Heart left ventricle (tissue), 16 donors: ENCODE results near the gene RBM20. TPM values are rescaled to one million over a fixed set of nuclear protein-coding genes. Genes with fewer than 3 reads are reported as not detected.
A peak's percentile ranks its signal among the peaks of the same experiment; 100 is the strongest.
"Not testable (repeated sequence)": the region's sequence is repeated elsewhere in the genome, so short reads cannot be mapped to it uniquely, and the experiment has no call there.

Experiments
- ATAC-seq, 4 donors: fragments of 200-7000 bp; cut with Tn5 transposase; one replicate each; pipeline ENCODE4 v1.9.1; 2020 to 2022; ENCODE audit warnings: moderate library complexity in 4 of 4, mild to moderate bottlenecking in 3 of 4, moderate number of reproducible peaks in 1 of 4
- DNase-seq, 5 donors: peaks; one replicate each; pipeline ENCODE4 v3.0.0-alpha.2; 2020
- H3K27ac ChIP-seq, 12 donors: fragments of 200-600 bp; sonication (generic) in 4 of 12; one replicate each; pipeline versions ENCODE4 v1.5.0 to v1.8.0; 2016 to 2022; ENCODE audit warnings: mild to moderate bottlenecking in 2 of 12
- H3K27me3 ChIP-seq, 9 donors: fragments of 200-600 bp; sonication (generic) in 2 of 9; one replicate each; pipeline versions ENCODE4 v1.5.1 to v1.8.0; 2016 to 2022; ENCODE audit warnings: mild to moderate bottlenecking in 3 of 9
- H3K36me3 ChIP-seq, 9 donors: fragments of 200-600 bp; sonication (generic) in 2 of 9; one replicate each; pipeline versions ENCODE4 v1.5.0 to v1.8.0; 2018 to 2022; ENCODE audit warnings: mild to moderate bottlenecking in 2 of 9
- H3K4me1 ChIP-seq, 12 donors: fragments of 200-600 bp; sonication (generic) in 4 of 12; one replicate each; pipeline versions ENCODE4 v1.5.0 to v1.8.0; 2016 to 2022; ENCODE audit warnings: mild to moderate bottlenecking in 3 of 12
- H3K4me3 ChIP-seq, 12 donors: fragments of 200-600 bp; sonication (generic) in 4 of 12; one replicate each; pipeline versions ENCODE4 v1.5.0 to v1.8.0; 2017 to 2022; ENCODE audit warnings: mild to moderate bottlenecking in 9 of 12, moderate library complexity in 4 of 12
- H3K9me3 ChIP-seq, 12 donors: fragments of 200-600 bp; sonication (generic) in 4 of 12; one replicate each; pipeline versions ENCODE4 v1.5.0 to v1.8.0; 2016 to 2022; ENCODE audit warnings: mild to moderate bottlenecking in 1 of 12
- POLR2A ChIP-seq, 2 donors: fragments of 450-650 bp; IDR thresholded peaks; one replicate each; pipeline ENCODE4 v1.6.1; 2017; ENCODE audit warnings: antibody characterized with exemption in 2 of 2, mild to moderate bottlenecking in 2 of 2, moderate library complexity in 2 of 2
- WGBS, 4 donors: extraction: QIAGEN DNeasy Blood & Tissue Kit in 2 of 4; methylation state at CpG; one replicate each; pipeline versions ENCODE4 v1.1.5 to v1.1.7; 2013 to 2018; 5-methylcytosine and 5-hydroxymethylcytosine counted together
- intact Hi-C, 10 donors: fragments of 100-400 bp; cut with DNase I; formaldehyde crosslinking; loops; one replicate each; pipeline versions ENCODE4 v1.11.1 to v1.14.2; 2022
- polyA plus RNA-seq, 2 donors: library from polyadenylated mRNA; stranded (reverse); fragments of 200-250 nt; gene quantifications; one replicate each; pipeline ENCODE4 v1.2.3, GENCODE V29; 2013
- total RNA-seq, 9 donors: library from RNA; depleted of rRNA in 2 of 9; stranded (reverse); fragments of >200 nt in 2 of 9; fragmentation: NEBNext Ultra II Directional in 3 of 9; extraction: Animal tissue kit (Norgen Biotek cat#: 25700) in 3 of 9; gene quantifications; one replicate each; pipeline versions ENCODE4 v1.1.0 to v1.2.4, GENCODE V29; 2016 to 2023
- TF ChIP-seq, protein P1 (sequence below), 12 donors: fragments of 200-600 bp; sonication (generic) in 4 of 12; IDR thresholded peaks; one replicate each; pipeline versions ENCODE4 v1.5.0 to v1.8.0; 2018 to 2022; ENCODE audit warnings: antibody characterized with exemption in 12 of 12, mild to moderate bottlenecking in 5 of 12
- donor health status: ischemic (EF 13 %, LVEDD 7.1; RV severe dilation, severe dysfunction).
- donor health status: healthy with polysubstance abuse.
- donor health status: DM: no; HTN: yes; CAD: no.
- donor health status: DM: no; HTN: no; CAD: no.
- donor health status: ischemic (EF 25% LVEDD 6.9; RV normal size, moderate dysfunction).
- donor health status: ischemic (EF 25% LVEDD 5.7; RV mildly dilated, moderate dysfunction).
- donor health status: healthy.
- donor health status: DM: yes; HTN: yes; CAD: no.
- donor health status: ischemic (EF 35%, LVEDD 5.7; RV mildly dilated, moderate dysfunction).
- donor health status: nonischemic (EF 11% LVEDD 7.7; RV severe dilation, severe dysfunction).
- donor health status: DM: yes; HTN: yes; CAD: no.
- donor health status: PGD.
- donor health status: ischemic (EF 29% LVEDD 5.4; RV normal size, mild dysfunction).
- donor health status: nonischemic (EF 23%, LVEDD 6.1; RV moderate dilation, normal function).

RBM20 gene
- total and polyA plus RNA-seq, 11 donors: 29.9 to 152 (median 91.2) TPM

GRCh38 chr10:110659558-110659957 lies 15.4 kb downstream of the RBM20 start:
- intact Hi-C loops: no loop called here
- WGBS, 4 donors: 57 to 74% (median 67%) methylated on average over 1 of the region's 1 CpG
- Histone ChIP-seq H3K9me3 (no peaks in the 10 kb centered on the region), H3K36me3 (peaks cover 0 to 4% (median 0%) of the 10 kb centered on the region in 9 donors), H3K27me3 (no peaks in the 10 kb centered on the region), H3K4me1 (peaks cover 0 to 60% (median 15%) of the 10 kb centered on the region in 12 donors), H3K4me3 (no peak overlapping the region), H3K27ac (peak overlapping the region in 3 of 12 donors; percentile 0 to 84 (median 59))
- ATAC-seq: no peak
- no peak for DNase-seq
- no peak for TF ChIP-seq POLR2A (IDR thresholded peaks at IDR 0.05)
- TF ChIP-seq, protein P1, sequence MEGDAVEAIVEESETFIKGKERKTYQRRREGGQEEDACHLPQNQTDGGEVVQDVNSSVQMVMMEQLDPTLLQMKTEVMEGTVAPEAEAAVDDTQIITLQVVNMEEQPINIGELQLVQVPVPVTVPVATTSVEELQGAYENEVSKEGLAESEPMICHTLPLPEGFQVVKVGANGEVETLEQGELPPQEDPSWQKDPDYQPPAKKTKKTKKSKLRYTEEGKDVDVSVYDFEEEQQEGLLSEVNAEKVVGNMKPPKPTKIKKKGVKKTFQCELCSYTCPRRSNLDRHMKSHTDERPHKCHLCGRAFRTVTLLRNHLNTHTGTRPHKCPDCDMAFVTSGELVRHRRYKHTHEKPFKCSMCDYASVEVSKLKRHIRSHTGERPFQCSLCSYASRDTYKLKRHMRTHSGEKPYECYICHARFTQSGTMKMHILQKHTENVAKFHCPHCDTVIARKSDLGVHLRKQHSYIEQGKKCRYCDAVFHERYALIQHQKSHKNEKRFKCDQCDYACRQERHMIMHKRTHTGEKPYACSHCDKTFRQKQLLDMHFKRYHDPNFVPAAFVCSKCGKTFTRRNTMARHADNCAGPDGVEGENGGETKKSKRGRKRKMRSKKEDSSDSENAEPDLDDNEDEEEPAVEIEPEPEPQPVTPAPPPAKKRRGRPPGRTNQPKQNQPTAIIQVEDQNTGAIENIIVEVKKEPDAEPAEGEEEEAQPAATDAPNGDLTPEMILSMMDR (IDR thresholded peaks at IDR 0.05): no peak

DNA sequence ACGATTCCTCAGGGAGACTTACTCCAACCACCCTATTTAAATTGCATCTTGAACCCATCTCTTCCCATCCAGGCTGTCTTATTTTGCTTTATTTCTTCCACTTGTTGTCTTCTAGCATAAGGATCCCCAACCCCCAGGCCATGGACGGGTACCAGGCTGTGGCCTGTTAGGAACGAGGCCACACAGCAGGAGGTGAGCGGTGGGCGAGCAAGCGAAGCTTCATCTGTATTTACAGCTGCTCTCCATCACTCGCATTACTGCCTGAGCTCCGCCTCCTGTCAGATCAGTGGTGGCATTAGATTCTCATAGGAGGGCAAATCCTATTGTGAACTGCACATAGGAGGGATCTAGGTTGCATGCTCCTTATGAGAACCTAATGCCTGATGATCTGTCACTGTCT lies 16.2 kb downstream of the RBM20 start:
- DNase-seq, H3K9me3 ChIP-seq, H3K36me3 ChIP-seq, H3K4me3 ChIP-seq, intact Hi-C loops, H3K27me3 ChIP-seq, ATAC-seq: not testable (repeated sequence)
- Histone ChIP-seq H3K4me1 (peaks cover 0 to 62% (median 14%) of the 10 kb centered on the region in 12 donors), H3K27ac (peak overlapping the region in 3 of 12 donors; percentile 11 to 84 (median 59))
- WGBS, 4 donors: 52 to 69% (median 59%) methylated on average over 8 of the region's 8 CpGs

DNA sequence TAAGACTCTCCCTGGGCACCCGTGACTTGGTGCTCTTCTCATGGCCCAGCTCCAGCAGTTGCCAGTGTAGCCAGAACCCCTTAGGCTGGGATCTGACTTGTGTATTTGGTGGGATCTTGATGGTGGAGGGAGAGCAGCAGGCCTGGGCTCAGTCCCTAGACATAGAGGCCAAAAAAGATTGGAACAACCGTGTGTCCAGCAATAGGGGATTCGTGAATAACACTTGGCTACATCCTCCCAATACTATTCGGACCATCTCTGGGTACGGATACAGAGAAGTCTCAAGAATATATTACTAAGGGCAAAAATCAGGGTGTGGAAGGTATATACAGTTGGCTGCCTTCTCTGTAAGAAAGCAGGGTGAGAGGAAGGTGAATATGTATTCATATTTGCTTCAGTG lies 17.2 kb downstream of the RBM20 start:
- Histone ChIP-seq H3K27ac (peak overlapping the region in 6 of 12 donors; percentile 6 to 84 (median 41)), H3K27me3 (no peaks in the 10 kb centered on the region), H3K9me3 (no peaks in the 10 kb centered on the region), H3K4me3 (no peak overlapping the region), H3K36me3 (peaks cover 0 to 4% (median 0%) of the 10 kb centered on the region in 9 donors), H3K4me1 (peaks cover 0 to 66% (median 17%) of the 10 kb centered on the region in 12 donors)
- intact Hi-C loops: no loop called here
- ATAC-seq: no peak
- 57 to 78% (median 65%) methylated on average over 5 of the region's 5 CpGs for WGBS, 4 donors
- DNase-seq: no peak
- TF ChIP-seq, protein P1 (IDR thresholded peaks at IDR 0.05): no peak
- TF ChIP-seq POLR2A (IDR thresholded peaks at IDR 0.05): no peak

DNA sequence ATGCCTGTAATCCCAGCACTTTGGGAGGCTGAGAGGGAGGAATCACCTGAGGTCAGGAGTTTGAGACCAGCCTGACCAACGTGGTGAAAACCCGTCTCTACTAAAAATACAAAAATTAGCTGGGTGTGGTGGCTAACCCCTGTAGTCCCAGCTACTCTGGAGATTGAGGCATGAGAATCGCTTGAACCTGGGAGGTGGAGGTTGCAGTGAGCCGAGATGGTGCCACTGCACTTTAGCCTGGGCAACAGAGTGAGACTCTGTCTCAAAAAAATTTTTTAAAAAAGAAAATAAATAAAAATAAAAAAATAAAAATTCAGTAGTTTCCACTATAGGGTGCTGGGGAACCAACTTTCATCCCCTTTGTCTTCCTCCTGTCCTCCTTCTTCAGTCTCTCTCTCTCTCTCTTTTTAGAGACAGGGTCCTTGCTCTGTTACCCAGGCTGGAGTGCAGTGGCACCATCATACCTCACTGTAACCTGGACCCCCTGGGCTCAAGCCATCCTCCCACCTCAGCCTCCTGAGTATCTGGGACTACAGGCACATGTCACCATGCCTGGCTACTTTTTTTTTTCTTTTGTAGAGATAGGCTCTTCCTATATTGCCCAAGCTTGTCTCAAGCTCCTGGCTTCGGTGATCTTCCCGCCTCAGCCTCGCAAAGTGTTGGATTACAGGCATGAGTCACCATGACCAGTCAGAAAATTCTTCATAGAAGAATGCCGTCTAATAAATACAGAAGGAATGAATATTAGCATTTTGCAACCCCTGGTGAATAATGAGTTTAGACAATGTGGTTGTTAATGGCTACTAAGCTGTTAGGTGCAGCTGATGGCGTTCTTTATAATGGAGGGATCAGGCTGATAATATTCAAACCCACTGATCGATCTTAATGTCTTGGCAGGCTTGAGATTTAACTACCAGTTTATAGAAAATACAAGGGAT lies 20.6 kb downstream of the RBM20 start:
- H3K9me3 ChIP-seq: no peaks in the 10 kb centered on the region
- no peak for ATAC-seq
- no peak overlapping the region for H3K4me3 ChIP-seq
- H3K36me3 ChIP-seq: peaks cover 0 to 4% (median 0%) of the 10 kb centered on the region in 9 donors
- WGBS, 4 donors: 47 to 59% (median 55%) methylated on average over 10 of the region's 10 CpGs
- peaks cover 0 to 5% (median 0%) of the 10 kb centered on the region in 9 donors for H3K27me3 ChIP-seq
- intact Hi-C loops: no loop called here
- DNase-seq: no peak
- peak overlapping the region in 11 of 12 donors; percentile 44 to 97 (median 87) for H3K27ac ChIP-seq
- H3K4me1 ChIP-seq: peaks cover 0 to 71% (median 14%) of the 10 kb centered on the region in 12 donors
- TF ChIP-seq POLR2A (IDR thresholded peaks at IDR 0.05): no peak
- TF ChIP-seq, protein P1 (IDR thresholded peaks at IDR 0.05): no peak

GRCh38 chr10:110666259-110666658 lies 22.1 kb downstream of the RBM20 start:
- H3K9me3 ChIP-seq, H3K27me3 ChIP-seq, DNase-seq, H3K4me3 ChIP-seq, intact Hi-C loops, H3K36me3 ChIP-seq, ATAC-seq: not testable (repeated sequence)
- Histone ChIP-seq H3K27ac (peak overlapping the region in 10 of 12 donors; percentile 73 to 97 (median 88)), H3K4me1 (peaks cover 0 to 66% (median 13%) of the 10 kb centered on the region in 12 donors)
- 29 to 47% (median 31%) methylated on average over 2 of the region's 2 CpGs for WGBS, 4 donors
